ENCODE data around the gene UVSSA.

GRCh38 chr4:1337376-1337831 is 9.6 kb upstream of the UVSSA start:
- TF ChIP-seq ZNF274 (IDR thresholded peaks at IDR 0.05; ENCODE audit: low read depth, low read length) (no peak), YY1 (IDR thresholded peaks at IDR 0.05; ENCODE audit: insufficient read depth, insufficient read length) (no peak)

All from NT2/D1 (cell line).